Measurements from ENCODE around the gene TSNAX. TPM values are rescaled to one million over a fixed set of nuclear protein-coding genes. Genes with fewer than 3 reads are reported as not detected.
A peak's percentile ranks its signal among the peaks of the same experiment; 100 is the strongest.

The TSNAX gene
- total and polyA plus RNA-seq, 7 experiments from 2014 or later, result 33.7 to 97.1 (median 45.7) TPM

DNA sequence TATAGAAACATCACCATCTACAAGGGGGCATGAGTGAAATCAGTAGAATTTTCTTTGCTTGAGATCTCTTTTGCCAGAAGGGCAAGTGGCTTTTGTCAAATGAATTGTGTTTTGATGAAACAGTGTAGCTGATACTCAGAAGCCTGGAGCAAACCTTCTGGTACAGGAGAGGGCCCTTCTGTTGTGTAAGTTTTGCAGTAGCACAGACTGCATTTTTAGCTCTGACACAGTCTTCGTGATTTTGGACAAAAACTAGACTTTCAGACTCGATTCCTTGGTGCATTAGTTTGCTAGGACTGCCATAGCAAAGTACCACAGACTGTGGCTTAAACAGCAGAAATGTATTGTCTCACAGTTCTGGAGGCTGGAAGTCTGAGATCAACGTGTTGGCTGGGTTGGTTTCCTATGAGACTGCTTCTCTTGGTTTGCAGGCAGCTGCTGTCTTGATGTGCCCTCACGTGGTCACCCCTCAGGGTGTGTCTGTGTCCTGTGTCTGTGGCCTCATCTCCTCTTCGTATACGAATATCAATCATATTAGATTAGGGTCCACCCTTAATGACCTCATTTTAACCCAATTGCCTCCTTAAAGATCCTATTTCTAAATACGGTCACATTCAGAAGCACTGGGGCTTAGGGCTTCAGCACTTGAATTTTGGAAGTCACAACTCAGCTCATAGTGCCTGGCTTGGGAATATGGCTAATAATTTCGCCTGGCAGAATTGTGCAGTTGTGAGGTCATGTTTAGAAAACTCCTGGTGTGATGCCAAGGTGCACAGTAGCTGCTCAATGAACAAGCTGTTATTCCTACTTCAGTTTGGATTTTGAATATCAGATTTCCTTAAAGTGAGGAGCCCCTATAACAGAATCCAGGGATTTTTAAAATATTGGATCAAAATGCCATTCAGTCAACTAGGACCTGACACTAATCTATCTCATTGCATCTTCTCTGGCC, 77.0 kb downstream of the TSNAX start:
- peak overlapping the region in 1 of 10 donors; percentile 58 for H3K4me3 Mint-ChIP-seq
- POLR2A ChIA-PET, result interaction anchor here (1.0 to 2.2 kb wide), 3 partner anchors 11 to 182 kb away, joined by 3 to 9 read pairs (median 5); partner anchors contain the start of gene DISC1

DNA sequence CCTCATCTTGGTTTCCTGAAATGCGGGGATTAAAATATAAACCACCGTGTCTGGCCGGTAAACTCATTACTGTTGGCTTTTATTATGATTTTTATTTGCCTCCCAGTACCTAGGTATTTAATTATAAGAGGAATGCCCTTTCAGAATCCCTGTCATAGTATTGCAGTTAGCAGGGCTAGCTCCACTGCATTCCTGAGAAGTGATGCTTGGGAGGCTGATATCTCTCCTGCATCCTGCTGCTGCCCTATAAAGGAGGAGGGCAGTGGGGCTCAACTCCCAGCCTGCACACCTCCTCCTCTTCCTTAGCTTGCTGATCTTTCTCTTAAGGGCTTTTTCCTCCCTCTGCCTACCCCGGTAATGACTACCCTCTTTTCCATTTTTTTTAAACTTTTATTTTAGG, 78.2 kb downstream of the TSNAX start:
- Histone ChIP-seq H3K27me3 (ENCODE audit: control insufficient read depth in 2 of 2, insufficient read depth in 2 of 2, low read length in 2 of 2) (no peaks in the 10 kb centered on the region), H3K36me3 (ENCODE audit: control insufficient read depth in 2 of 3, insufficient read depth in 3 of 3, low read length in 3 of 3) (no peaks in the 10 kb centered on the region), H3K27ac (ENCODE audit: low read depth, low read length) (no peak overlapping the region), H3K4me3 (ENCODE audit: low read length) (no peak overlapping the region), H3K9me3 (ENCODE audit: control insufficient read depth in 2 of 3, low read length in 3 of 3) (no peaks in the 10 kb centered on the region), H3K4me1 (ENCODE audit: control insufficient read depth in 2 of 2, insufficient read depth in 2 of 2, low read length in 2 of 2) (peaks cover 10 to 13% of the 10 kb centered on the region in 2 donors)
- no peak overlapping the region for H3K27ac Mint-ChIP-seq
- peaks cover 0 to 21% (median 0%) of the 10 kb centered on the region in 5 donors for H3K27me3 Mint-ChIP-seq
- POLR2A ChIA-PET, result interaction anchor here (0.7 to 2.2 kb wide), 3 partner anchors 10 to 80 kb away, joined by 3 to 9 read pairs (median 5); partner anchors contain the start of gene DISC1
- CTCF ChIA-PET, result interaction anchor here (0.8 to 1.7 kb wide), 5 partner anchors 8 to 249 kb away, joined by 3 to 4 read pairs (median 3); no protein-coding TSS in a partner anchor
- no peak for ATAC-seq
- intact Hi-C loops (cut with micrococcal nuclease), result loop anchor here in 1 of 2 donors (10.0 kb wide), 2 partner anchors 562 to 692 kb away; partner anchors contain the start of gene FAM89A
- DNase-seq, result no peak
- H3K9me3 Mint-ChIP-seq, result peaks cover 0 to 4% (median 0%) of the 10 kb centered on the region in 11 donors
- peaks cover 26 to 39% (median 31%) of the 10 kb centered on the region in 7 donors for H3K4me1 Mint-ChIP-seq
- no peak overlapping the region for H3K4me3 Mint-ChIP-seq
- H3K36me3 Mint-ChIP-seq, result peaks cover 0 to 13% (median 4%) of the 10 kb centered on the region in 5 donors

More for the DNA sequence above, 77.0 kb downstream of the TSNAX start:
- Mint-ChIP-seq H3K27ac (peak overlapping the region in 3 of 9 donors; percentile 28 to 90 (median 66)), H3K4me1 (peaks cover 14 to 26% (median 19%) of the 10 kb centered on the region in 7 donors), H3K9me3 (no peaks in the 10 kb centered on the region), H3K36me3 (peaks cover 0 to 4% (median 0%) of the 10 kb centered on the region in 5 donors), H3K27me3 (peaks cover 0 to 22% (median 0%) of the 10 kb centered on the region in 5 donors)
- no peak overlapping the region for H3K27ac ChIP-seq (ENCODE audit: low read depth, low read length)
- ATAC-seq (peak; percentile 58), DNase-seq (no peak)
- H3K27me3 ChIP-seq (ENCODE audit: control insufficient read depth in 2 of 2, insufficient read depth in 2 of 2, low read length in 2 of 2), result no peaks in the 10 kb centered on the region
- H3K4me1 ChIP-seq (ENCODE audit: control insufficient read depth in 2 of 2, insufficient read depth in 2 of 2, low read length in 2 of 2), result peaks cover 0 to under 1% of the 10 kb centered on the region in 2 donors
- H3K9me3 ChIP-seq (ENCODE audit: control insufficient read depth in 2 of 3, low read length in 3 of 3), result no peaks in the 10 kb centered on the region
- no peaks in the 10 kb centered on the region for H3K36me3 ChIP-seq (ENCODE audit: control insufficient read depth in 2 of 3, insufficient read depth in 3 of 3, low read length in 3 of 3)
- intact Hi-C loops (cut with micrococcal nuclease), result loop anchor here (2.0 to 10.0 kb wide), 3 partner anchors 365 to 691 kb away; partner anchors contain the start of genes FAM89A (in 1 of the 2) and GNPAT (in 1 of the 2)
- H3K4me3 ChIP-seq (ENCODE audit: low read length), result no peak overlapping the region
- CTCF ChIA-PET, result interaction anchor here (0.8 to 1.7 kb wide), 4 partner anchors 9 to 248 kb away, joined by 3 to 8 read pairs (median 4); no protein-coding TSS in a partner anchor

DNA sequence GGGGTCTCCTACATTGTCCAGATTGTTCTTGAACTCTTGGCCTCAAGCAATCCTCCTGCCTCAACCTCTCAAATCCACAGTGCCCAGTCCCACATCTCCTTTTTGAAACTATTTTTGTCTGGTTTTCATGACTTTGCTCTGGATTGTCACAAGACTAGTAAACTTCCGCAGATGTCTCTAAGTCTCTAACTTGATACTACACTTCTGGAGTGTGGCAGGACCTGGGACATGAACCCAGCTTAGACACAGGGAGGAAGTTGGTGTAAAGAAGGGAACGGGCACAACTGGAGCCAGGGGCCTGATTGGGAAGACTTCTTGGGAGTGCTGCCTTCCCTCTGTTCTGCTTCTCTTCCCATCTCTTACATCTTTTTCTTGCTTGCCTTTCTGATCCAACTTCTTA, 81.9 kb downstream of the TSNAX start:
- no peak for DNase-seq
- peaks cover 41 to 45% of the 10 kb centered on the region in 2 donors for H3K4me1 ChIP-seq (ENCODE audit: control insufficient read depth in 2 of 2, insufficient read depth in 2 of 2, low read length in 2 of 2)
- H3K27me3 Mint-ChIP-seq, result peaks cover 0 to 18% (median 0%) of the 10 kb centered on the region in 5 donors
- no peaks in the 10 kb centered on the region for H3K9me3 ChIP-seq (ENCODE audit: control insufficient read depth in 2 of 3, low read length in 3 of 3)
- H3K9me3 Mint-ChIP-seq, result peaks cover 0 to 19% (median 0%) of the 10 kb centered on the region in 11 donors
- H3K36me3 ChIP-seq (ENCODE audit: control insufficient read depth in 2 of 3, insufficient read depth in 3 of 3, low read length in 3 of 3), result no peaks in the 10 kb centered on the region
- ChIA-PET CTCF (interaction anchor here (1.0 kb wide), 1 partner anchor 253 kb away, joined by 3 read pairs; no protein-coding TSS in a partner anchor), POLR2A (interaction anchor here (1.6 kb wide), 1 partner anchor 18 kb away, joined by 4 read pairs; no protein-coding TSS in a partner anchor)
- H3K27ac ChIP-seq (ENCODE audit: low read depth, low read length), result no peak overlapping the region
- intact Hi-C loops (cut with micrococcal nuclease), result loop anchor here in 1 of 2 donors (5.0 kb wide), 2 partner anchors 83 to 633 kb away; partner anchors contain the start of genes ARV1, TSNAX and TTC13
- ATAC-seq, result no peak
- H3K4me3 ChIP-seq (ENCODE audit: low read length), result no peak overlapping the region
- H3K4me3 Mint-ChIP-seq, result peak overlapping the region in 5 of 10 donors; percentile 10 to 76 (median 71)
- peak overlapping the region in 6 of 9 donors; percentile 67 to 94 (median 80) for H3K27ac Mint-ChIP-seq
- H3K27me3 ChIP-seq (ENCODE audit: control insufficient read depth in 2 of 2, insufficient read depth in 2 of 2, low read length in 2 of 2), result no peaks in the 10 kb centered on the region
- peaks cover 48 to 60% (median 57%) of the 10 kb centered on the region in 7 donors for H3K4me1 Mint-ChIP-seq
- H3K36me3 Mint-ChIP-seq, result peaks cover 3 to 27% (median 4%) of the 10 kb centered on the region in 5 donors

DNA sequence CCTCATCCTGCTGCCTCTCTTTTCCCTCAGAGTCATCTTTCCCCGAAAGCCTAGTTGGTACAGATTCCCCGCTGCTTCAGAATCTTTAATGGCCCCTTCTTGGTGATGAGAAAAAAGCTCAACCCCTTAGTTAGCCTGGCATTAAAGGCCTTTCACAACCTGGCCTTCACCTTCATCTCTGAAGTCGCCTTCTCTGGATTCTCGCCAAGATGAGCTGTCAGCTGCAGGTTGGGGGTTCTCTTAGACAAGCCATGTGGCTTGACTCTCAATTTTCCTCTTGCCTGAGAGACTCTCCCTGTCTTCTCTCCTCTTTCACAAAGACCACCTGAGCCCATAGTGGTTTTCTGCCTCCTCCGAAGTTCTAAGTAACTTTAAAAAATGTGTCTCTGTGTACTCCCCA, 82.6 kb downstream of the TSNAX start:
- H3K4me1 Mint-ChIP-seq, result peaks cover 50 to 61% (median 59%) of the 10 kb centered on the region in 7 donors
- ChIA-PET POLR2A (interaction anchor here (0.7 to 1.3 kb wide), 2 partner anchors 15 to 190 kb away, joined by 4 to 11 read pairs; partner anchors contain the start of gene DISC1), CTCF (interaction anchor here (0.8 to 1.0 kb wide), 2 partner anchors 146 to 254 kb away, joined by 3 read pairs; no protein-coding TSS in a partner anchor)
- no peaks in the 10 kb centered on the region for H3K27me3 ChIP-seq (ENCODE audit: control insufficient read depth in 2 of 2, insufficient read depth in 2 of 2, low read length in 2 of 2)
- H3K9me3 Mint-ChIP-seq, result peaks cover 0 to 22% (median 0%) of the 10 kb centered on the region in 11 donors
- H3K36me3 ChIP-seq (ENCODE audit: control insufficient read depth in 2 of 3, insufficient read depth in 3 of 3, low read length in 3 of 3), result no peaks in the 10 kb centered on the region
- H3K4me3 ChIP-seq (ENCODE audit: low read length), result no peak overlapping the region
- no peak overlapping the region for H3K27ac ChIP-seq (ENCODE audit: low read depth, low read length)
- intact Hi-C loops (cut with micrococcal nuclease), result loop anchor here in 1 of 2 donors (5.0 kb wide), 2 partner anchors 84 to 634 kb away; partner anchors contain the start of genes ARV1, TSNAX and TTC13
- H3K27ac Mint-ChIP-seq, result peak overlapping the region in 8 of 9 donors; percentile 75 to 94 (median 87)
- peaks cover 3 to 31% (median 4%) of the 10 kb centered on the region in 5 donors for H3K36me3 Mint-ChIP-seq
- peaks cover 0 to 19% (median 0%) of the 10 kb centered on the region in 5 donors for H3K27me3 Mint-ChIP-seq
- ATAC-seq (no peak), DNase-seq (no peak)
- H3K9me3 ChIP-seq (ENCODE audit: control insufficient read depth in 2 of 3, low read length in 3 of 3), result no peaks in the 10 kb centered on the region
- H3K4me1 ChIP-seq (ENCODE audit: control insufficient read depth in 2 of 2, insufficient read depth in 2 of 2, low read length in 2 of 2), result peaks cover 41 to 45% of the 10 kb centered on the region in 2 donors
- peak overlapping the region in 7 of 10 donors; percentile 7 to 76 (median 61) for H3K4me3 Mint-ChIP-seq

DNA sequence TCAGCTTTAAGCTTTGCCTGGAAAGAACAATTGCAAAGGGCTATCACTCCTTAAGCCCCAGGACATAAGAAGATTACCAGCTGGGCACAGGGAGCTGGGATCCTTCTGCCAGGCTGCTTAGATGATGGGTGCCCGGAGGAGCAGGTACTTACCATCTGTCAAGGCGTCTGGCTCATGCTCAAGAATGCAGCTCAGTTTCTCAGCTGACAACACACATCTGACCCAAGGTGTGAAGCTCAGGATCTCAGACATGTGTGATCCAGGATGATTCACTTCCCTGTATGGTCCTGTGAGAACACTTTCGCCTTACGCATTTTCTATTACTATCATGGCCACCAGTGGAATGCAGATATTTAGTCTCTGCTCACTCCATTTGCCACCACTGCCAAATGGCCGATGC, 83.4 kb downstream of the TSNAX start:
- peak overlapping the region; percentile 37 to 82 (median 72) for H3K4me3 Mint-ChIP-seq
- H3K27ac Mint-ChIP-seq, result peak overlapping the region; percentile 79 to 94 (median 90)
- POLR2A ChIA-PET, result interaction anchor here (0.7 to 1.3 kb wide), 2 partner anchors 14 to 191 kb away, joined by 4 to 11 read pairs; partner anchors contain the start of gene DISC1
- peaks cover 3 to 34% (median 4%) of the 10 kb centered on the region in 5 donors for H3K36me3 Mint-ChIP-seq
- no peaks in the 10 kb centered on the region for H3K36me3 ChIP-seq (ENCODE audit: control insufficient read depth in 2 of 3, insufficient read depth in 3 of 3, low read length in 3 of 3)
- H3K27me3 ChIP-seq (ENCODE audit: control insufficient read depth in 2 of 2, insufficient read depth in 2 of 2, low read length in 2 of 2), result no peaks in the 10 kb centered on the region
- peak overlapping the region; percentile 59 for H3K27ac ChIP-seq (ENCODE audit: low read depth, low read length)
- H3K27me3 Mint-ChIP-seq, result peaks cover 0 to 18% (median 0%) of the 10 kb centered on the region in 5 donors
- H3K9me3 ChIP-seq (ENCODE audit: control insufficient read depth in 2 of 3, low read length in 3 of 3), result no peaks in the 10 kb centered on the region
- H3K4me1 Mint-ChIP-seq, result peaks cover 53 to 68% (median 63%) of the 10 kb centered on the region in 7 donors
- intact Hi-C loops (cut with micrococcal nuclease), result loop anchor here (1.0 to 5.0 kb wide), 5 partner anchors 8 to 635 kb away; partner anchors contain the start of genes DISC1 (in 2 of the 2), ARV1 (in 1 of the 2), EGLN1 (in 1 of the 2) and TSNAX (in 1 of the 2)
- no peak overlapping the region for H3K4me3 ChIP-seq (ENCODE audit: low read length)
- H3K9me3 Mint-ChIP-seq, result peaks cover 0 to 25% (median 0%) of the 10 kb centered on the region in 11 donors
- peaks cover 41 to 45% of the 10 kb centered on the region in 2 donors for H3K4me1 ChIP-seq (ENCODE audit: control insufficient read depth in 2 of 2, insufficient read depth in 2 of 2, low read length in 2 of 2)
- DNase-seq (no peak), ATAC-seq (no peak)
- CTCF ChIA-PET, result interaction anchor here (0.8 kb wide), 1 partner anchor 145 kb away, joined by 3 read pairs; no protein-coding TSS in a partner anchor

Data from naive thymus-derived CD4-positive, alpha-beta T cell (primary cell).